ENCODE results near the gene DIAPH3. TPM values are rescaled to one million over a fixed set of nuclear protein-coding genes. Genes with fewer than 3 reads are reported as not detected.

The DIAPH3 gene
- total and polyA plus RNA-seq, 7 experiments from 2014 or later, result 0.37 to 17.5 TPM; not detected in 5

DNA sequence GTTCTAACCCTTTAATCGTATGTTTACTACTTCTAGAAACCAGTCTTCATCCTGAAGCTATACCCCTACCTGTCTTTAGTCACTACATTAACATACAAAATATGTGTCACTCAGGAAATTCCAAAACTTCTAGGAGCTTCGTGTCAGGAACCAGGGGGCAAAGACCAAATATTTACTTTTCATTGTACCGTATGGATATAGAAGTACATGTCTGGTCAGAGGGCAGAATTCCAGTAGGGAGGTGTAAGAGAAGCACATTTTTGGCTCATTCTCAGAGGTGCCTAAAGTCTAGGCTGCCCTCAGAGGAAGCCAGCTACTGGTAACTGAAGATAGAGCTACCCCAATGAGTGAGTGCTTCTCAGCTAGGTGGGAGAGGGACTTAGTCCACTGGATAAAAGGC lies 320.7 kb downstream of the DIAPH3 start:
- H3K36me3 Mint-ChIP-seq, result no peaks in the 10 kb centered on the region
- Histone ChIP-seq H3K27me3 (ENCODE audit: control insufficient read depth in 2 of 2, insufficient read depth in 2 of 2, low read length in 2 of 2) (no peaks in the 10 kb centered on the region), H3K36me3 (ENCODE audit: control insufficient read depth in 2 of 3, insufficient read depth in 3 of 3, low read length in 3 of 3) (no peaks in the 10 kb centered on the region), H3K27ac (ENCODE audit: low read depth, low read length) (no peak overlapping the region), H3K4me1 (ENCODE audit: control insufficient read depth in 2 of 2, insufficient read depth in 2 of 2, low read length in 2 of 2) (no peaks in the 10 kb centered on the region), H3K4me3 (ENCODE audit: low read length) (no peak overlapping the region), H3K9me3 (ENCODE audit: control insufficient read depth in 2 of 3, low read length in 3 of 3) (no peaks in the 10 kb centered on the region)
- intact Hi-C loops (cut with micrococcal nuclease), result no loop called here
- no peaks in the 10 kb centered on the region for H3K27me3 Mint-ChIP-seq
- no peak overlapping the region for H3K4me3 Mint-ChIP-seq
- no peaks in the 10 kb centered on the region for H3K4me1 Mint-ChIP-seq
- POLR2A ChIA-PET, result no interaction called here
- CTCF ChIA-PET, result no interaction called here
- no peak overlapping the region for H3K27ac Mint-ChIP-seq
- no peaks in the 10 kb centered on the region for H3K9me3 Mint-ChIP-seq
- DNase-seq, result no peak
- no peak for ATAC-seq

DNA sequence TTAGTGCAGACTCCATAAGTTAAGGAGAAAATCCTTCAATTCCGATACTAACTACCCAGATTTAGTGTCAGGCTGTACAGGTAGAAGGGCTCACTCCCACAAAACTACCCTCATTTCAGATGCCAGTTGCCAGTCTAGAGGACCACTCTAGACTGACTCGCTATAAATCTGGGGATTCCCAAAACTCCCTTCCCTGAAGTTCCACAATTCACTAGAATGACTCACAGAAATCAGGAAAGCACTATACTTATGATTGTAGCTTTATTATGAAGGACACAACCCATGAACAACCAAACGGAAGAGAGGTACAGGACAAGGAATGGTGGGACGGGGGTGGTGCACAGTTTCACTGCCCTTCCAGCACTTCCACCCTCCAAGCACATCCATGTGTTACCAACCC lies 321.2 kb downstream of the DIAPH3 start:
- ChIA-PET POLR2A (no interaction called here), CTCF (no interaction called here)
- Histone ChIP-seq H3K4me1 (ENCODE audit: control insufficient read depth in 2 of 2, insufficient read depth in 2 of 2, low read length in 2 of 2) (no peaks in the 10 kb centered on the region), H3K36me3 (ENCODE audit: control insufficient read depth in 2 of 3, insufficient read depth in 3 of 3, low read length in 3 of 3) (no peaks in the 10 kb centered on the region), H3K27me3 (ENCODE audit: control insufficient read depth in 2 of 2, insufficient read depth in 2 of 2, low read length in 2 of 2) (no peaks in the 10 kb centered on the region), H3K27ac (ENCODE audit: low read depth, low read length) (no peak overlapping the region), H3K4me3 (ENCODE audit: low read length) (no peak overlapping the region), H3K9me3 (ENCODE audit: control insufficient read depth in 2 of 3, low read length in 3 of 3) (no peaks in the 10 kb centered on the region)
- Mint-ChIP-seq H3K9me3 (no peaks in the 10 kb centered on the region), H3K4me3 (no peak overlapping the region), H3K4me1 (no peaks in the 10 kb centered on the region), H3K36me3 (no peaks in the 10 kb centered on the region), H3K27me3 (no peaks in the 10 kb centered on the region), H3K27ac (no peak overlapping the region)
- intact Hi-C loops (cut with micrococcal nuclease), result no loop called here
- DNase-seq, result no peak
- ATAC-seq, result no peak

DNA sequence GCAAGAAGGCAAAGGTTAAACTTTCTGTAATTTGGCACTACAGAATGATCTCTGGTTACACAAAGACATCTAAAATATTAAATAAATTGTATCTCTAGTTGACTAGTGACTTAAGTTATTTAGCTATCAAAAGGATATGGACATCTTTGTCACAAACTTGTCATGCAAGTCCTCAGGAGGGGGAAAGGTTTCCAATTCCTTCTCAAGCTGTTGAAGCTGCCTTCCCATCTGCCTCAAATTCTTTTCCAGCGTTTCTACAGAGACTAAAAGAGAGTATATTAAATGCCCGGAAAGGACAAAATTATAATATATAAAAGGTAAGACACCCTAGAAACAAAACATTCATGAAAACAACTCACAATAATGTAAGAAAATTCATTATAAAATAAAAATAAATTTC lies 324.5 kb downstream of the DIAPH3 start:
- no peak overlapping the region for H3K4me3 Mint-ChIP-seq
- DNase-seq (no peak), ATAC-seq (no peak)
- no peaks in the 10 kb centered on the region for H3K9me3 Mint-ChIP-seq
- Histone ChIP-seq H3K4me3 (ENCODE audit: low read length) (no peak overlapping the region), H3K9me3 (ENCODE audit: control insufficient read depth in 2 of 3, low read length in 3 of 3) (no peaks in the 10 kb centered on the region), H3K27ac (ENCODE audit: low read depth, low read length) (no peak overlapping the region), H3K4me1 (ENCODE audit: control insufficient read depth in 2 of 2, insufficient read depth in 2 of 2, low read length in 2 of 2) (no peaks in the 10 kb centered on the region), H3K27me3 (ENCODE audit: control insufficient read depth in 2 of 2, insufficient read depth in 2 of 2, low read length in 2 of 2) (no peaks in the 10 kb centered on the region), H3K36me3 (ENCODE audit: control insufficient read depth in 2 of 3, insufficient read depth in 3 of 3, low read length in 3 of 3) (no peaks in the 10 kb centered on the region)
- no peaks in the 10 kb centered on the region for H3K27me3 Mint-ChIP-seq
- ChIA-PET CTCF (no interaction called here), POLR2A (no interaction called here)
- intact Hi-C loops (cut with micrococcal nuclease), result no loop called here
- H3K36me3 Mint-ChIP-seq, result no peaks in the 10 kb centered on the region
- no peak overlapping the region for H3K27ac Mint-ChIP-seq
- H3K4me1 Mint-ChIP-seq, result no peaks in the 10 kb centered on the region

DNA sequence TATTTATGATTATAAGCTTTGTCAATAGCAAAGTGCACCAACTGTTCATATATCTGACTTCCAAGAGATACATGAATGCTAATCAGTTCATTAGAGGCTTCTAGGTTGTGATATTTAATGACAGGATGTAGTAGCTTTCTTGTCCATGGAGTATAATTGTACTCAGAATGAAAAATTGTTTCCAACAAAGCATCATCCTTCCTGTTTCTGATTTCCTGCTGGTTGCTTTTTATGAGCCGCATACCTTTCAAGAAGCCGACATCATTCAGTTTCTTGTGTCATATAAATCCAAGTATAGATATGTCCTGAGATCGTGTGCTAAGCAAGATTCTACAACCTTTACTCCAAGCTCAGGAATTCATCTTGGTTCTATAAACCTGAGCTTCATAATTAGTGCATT lies 326.6 kb downstream of the DIAPH3 start:
- no peaks in the 10 kb centered on the region for H3K36me3 Mint-ChIP-seq
- Histone ChIP-seq H3K27me3 (ENCODE audit: control insufficient read depth in 2 of 2, insufficient read depth in 2 of 2, low read length in 2 of 2) (no peaks in the 10 kb centered on the region), H3K9me3 (ENCODE audit: control insufficient read depth in 2 of 3, low read length in 3 of 3) (no peaks in the 10 kb centered on the region), H3K36me3 (ENCODE audit: control insufficient read depth in 2 of 3, insufficient read depth in 3 of 3, low read length in 3 of 3) (no peaks in the 10 kb centered on the region), H3K27ac (ENCODE audit: low read depth, low read length) (no peak overlapping the region), H3K4me3 (ENCODE audit: low read length) (no peak overlapping the region), H3K4me1 (ENCODE audit: control insufficient read depth in 2 of 2, insufficient read depth in 2 of 2, low read length in 2 of 2) (no peaks in the 10 kb centered on the region)
- no peak overlapping the region for H3K27ac Mint-ChIP-seq
- H3K4me3 Mint-ChIP-seq, result no peak overlapping the region
- H3K4me1 Mint-ChIP-seq, result peaks cover 0 to 2% (median 0%) of the 10 kb centered on the region in 7 donors
- H3K9me3 Mint-ChIP-seq, result no peaks in the 10 kb centered on the region
- ATAC-seq, result no peak
- no peak for DNase-seq
- CTCF ChIA-PET, result interaction anchor here (0.7 kb wide), 1 partner anchor 421 kb away, joined by 3 read pairs; no protein-coding TSS in a partner anchor
- intact Hi-C loops (cut with micrococcal nuclease), result no loop called here
- H3K27me3 Mint-ChIP-seq, result no peaks in the 10 kb centered on the region
- POLR2A ChIA-PET, result interaction anchor here (0.7 kb wide), 1 partner anchor 66 kb away, joined by 4 read pairs; no protein-coding TSS in a partner anchor

DNA sequence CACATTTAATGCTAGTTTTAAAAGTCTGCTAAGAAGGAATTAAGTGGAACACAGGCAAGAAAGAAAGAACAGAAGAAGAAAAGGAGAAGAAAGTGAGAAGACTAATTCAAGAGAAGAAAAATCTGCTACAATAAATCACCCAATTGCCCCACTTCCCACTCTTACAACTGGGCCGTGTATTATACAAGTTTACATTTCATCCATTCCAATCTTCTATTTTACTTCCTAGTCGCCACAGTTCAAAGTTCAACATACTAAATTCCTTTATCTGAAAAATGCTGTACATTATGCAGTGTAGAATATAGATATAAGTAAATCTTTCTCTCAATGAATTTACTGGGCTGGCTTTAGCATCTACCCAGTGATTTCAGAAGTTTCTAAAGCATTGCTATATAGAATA lies 328.2 kb downstream of the DIAPH3 start:
- DNase-seq (no peak), ATAC-seq (no peak)
- CTCF ChIA-PET, result no interaction called here
- Histone ChIP-seq H3K9me3 (ENCODE audit: control insufficient read depth in 2 of 3, low read length in 3 of 3) (no peaks in the 10 kb centered on the region), H3K36me3 (ENCODE audit: control insufficient read depth in 2 of 3, insufficient read depth in 3 of 3, low read length in 3 of 3) (no peaks in the 10 kb centered on the region), H3K27ac (ENCODE audit: low read depth, low read length) (no peak overlapping the region), H3K27me3 (ENCODE audit: control insufficient read depth in 2 of 2, insufficient read depth in 2 of 2, low read length in 2 of 2) (no peaks in the 10 kb centered on the region), H3K4me1 (ENCODE audit: control insufficient read depth in 2 of 2, insufficient read depth in 2 of 2, low read length in 2 of 2) (no peaks in the 10 kb centered on the region), H3K4me3 (ENCODE audit: low read length) (no peak overlapping the region)
- Mint-ChIP-seq H3K36me3 (no peaks in the 10 kb centered on the region), H3K27ac (no peak overlapping the region), H3K4me1 (peaks cover 0 to 2% (median 0%) of the 10 kb centered on the region in 7 donors), H3K9me3 (no peaks in the 10 kb centered on the region), H3K4me3 (no peak overlapping the region), H3K27me3 (no peaks in the 10 kb centered on the region)
- POLR2A ChIA-PET, result no interaction called here
- intact Hi-C loops (cut with micrococcal nuclease), result no loop called here

DNA sequence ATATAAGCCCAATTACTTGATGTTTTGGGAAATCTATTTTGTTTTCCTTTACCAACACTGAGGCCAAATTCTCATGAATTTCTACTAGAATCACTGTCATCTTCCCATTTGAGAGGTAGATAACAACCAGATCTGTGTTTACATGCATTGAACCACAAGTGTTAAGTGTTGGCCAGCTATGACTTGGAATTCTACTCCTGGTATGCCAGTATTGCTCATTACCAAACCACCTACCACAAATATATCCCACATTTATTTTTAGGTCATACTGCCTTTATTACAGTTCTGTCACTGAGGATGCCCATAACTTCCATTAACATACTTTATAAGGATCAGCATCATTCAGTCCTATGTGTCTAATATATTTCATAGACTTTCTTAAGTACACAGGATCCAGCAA lies 328.9 kb downstream of the DIAPH3 start:
- no peaks in the 10 kb centered on the region for H3K9me3 Mint-ChIP-seq
- H3K27ac Mint-ChIP-seq, result no peak overlapping the region
- no peak for ATAC-seq
- H3K4me3 ChIP-seq (ENCODE audit: low read length), result no peak overlapping the region
- no peaks in the 10 kb centered on the region for H3K4me1 ChIP-seq (ENCODE audit: control insufficient read depth in 2 of 2, insufficient read depth in 2 of 2, low read length in 2 of 2)
- ChIA-PET CTCF (no interaction called here), POLR2A (no interaction called here)
- H3K36me3 ChIP-seq (ENCODE audit: control insufficient read depth in 2 of 3, insufficient read depth in 3 of 3, low read length in 3 of 3), result no peaks in the 10 kb centered on the region
- H3K27ac ChIP-seq (ENCODE audit: low read depth, low read length), result no peak overlapping the region
- peaks cover 0 to 2% (median 0%) of the 10 kb centered on the region in 7 donors for H3K4me1 Mint-ChIP-seq
- no peak for DNase-seq
- no peaks in the 10 kb centered on the region for H3K27me3 Mint-ChIP-seq
- intact Hi-C loops (cut with micrococcal nuclease), result no loop called here
- no peak overlapping the region for H3K4me3 Mint-ChIP-seq
- no peaks in the 10 kb centered on the region for H3K9me3 ChIP-seq (ENCODE audit: control insufficient read depth in 2 of 3, low read length in 3 of 3)
- no peaks in the 10 kb centered on the region for H3K27me3 ChIP-seq (ENCODE audit: control insufficient read depth in 2 of 2, insufficient read depth in 2 of 2, low read length in 2 of 2)
- no peaks in the 10 kb centered on the region for H3K36me3 Mint-ChIP-seq

DNA sequence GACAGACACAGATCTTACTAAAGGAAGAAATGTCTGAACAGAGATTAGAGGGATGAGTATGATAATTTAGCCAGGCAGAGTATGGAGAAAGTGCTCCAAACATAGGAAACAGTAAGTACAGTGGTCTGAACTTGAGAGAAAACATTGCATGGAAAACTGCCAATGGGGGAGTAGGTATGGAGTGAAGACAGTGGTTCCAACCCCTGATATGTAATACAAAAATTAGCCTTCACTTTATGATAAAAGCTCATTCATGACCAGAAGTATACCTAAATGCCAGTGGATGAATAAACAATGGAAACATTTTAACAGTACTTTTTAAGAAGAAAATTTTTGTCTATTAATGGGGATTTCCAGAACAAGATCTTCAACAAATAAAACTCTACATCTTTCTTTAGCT lies 334.0 kb downstream of the DIAPH3 start:
- ATAC-seq, result no peak
- H3K27ac ChIP-seq (ENCODE audit: low read depth, low read length), result no peak overlapping the region
- H3K27me3 ChIP-seq (ENCODE audit: control insufficient read depth in 2 of 2, insufficient read depth in 2 of 2, low read length in 2 of 2), result no peaks in the 10 kb centered on the region
- H3K27me3 Mint-ChIP-seq, result no peaks in the 10 kb centered on the region
- H3K36me3 ChIP-seq (ENCODE audit: control insufficient read depth in 2 of 3, insufficient read depth in 3 of 3, low read length in 3 of 3), result no peaks in the 10 kb centered on the region
- no peak overlapping the region for H3K4me3 Mint-ChIP-seq
- ChIA-PET POLR2A (no interaction called here), CTCF (no interaction called here)
- H3K4me1 ChIP-seq (ENCODE audit: control insufficient read depth in 2 of 2, insufficient read depth in 2 of 2, low read length in 2 of 2), result no peaks in the 10 kb centered on the region
- DNase-seq, result no peak
- no peak overlapping the region for H3K4me3 ChIP-seq (ENCODE audit: low read length)
- no peaks in the 10 kb centered on the region for H3K9me3 ChIP-seq (ENCODE audit: control insufficient read depth in 2 of 3, low read length in 3 of 3)
- H3K9me3 Mint-ChIP-seq, result peaks cover 0 to 3% (median 0%) of the 10 kb centered on the region in 11 donors
- peaks cover 0 to 2% (median 0%) of the 10 kb centered on the region in 7 donors for H3K4me1 Mint-ChIP-seq
- peaks cover 0 to 4% (median 0%) of the 10 kb centered on the region in 5 donors for H3K36me3 Mint-ChIP-seq
- no peak overlapping the region for H3K27ac Mint-ChIP-seq
- intact Hi-C loops (cut with micrococcal nuclease), result no loop called here
